HG03097 (cell line): ENCODE data around the gene HPSE.

Experiments
- ATAC-seq: cut with Tn5 transposase; IDR thresholded peaks from one replicate; pipeline ENCODE4 v1.9.1; 2021; ENCODE audit not compliant: unreplicated experiment, low FRiP score

Gene HPSE

GRCh38 chr4:83252782-83253405 is 81.8 kb downstream of the HPSE start:
- ATAC-seq = peak; percentile 44

GRCh38 chr4:83251447-83251830 is 83.2 kb downstream of the HPSE start:
- ATAC-seq = no peak

- ATAC-seq = no peak
Measured at GRCh38 chr4:83250687-83251446, 83.8 kb downstream of the HPSE start.

- ATAC-seq = no peak
Measured at GRCh38 chr4:83248486-83248885, 86.2 kb downstream of the HPSE start.

GRCh38 chr4:83247415-83248357 is 87.0 kb downstream of the HPSE start:
- ATAC-seq = no peak
